GM19467 (cell line): ENCODE measurements around the gene PROSER2.
"Not testable (repeated sequence)": the region's sequence is repeated elsewhere in the genome, so short reads cannot be mapped to it uniquely, and the experiment has no call there.

ENCODE experiments used
- ATAC-seq: cut with Tn5 transposase; IDR thresholded peaks from one replicate; pipeline ENCODE4 v1.9.1; 2021; ENCODE audit warnings: mild to moderate bottlenecking, moderate library complexity; ENCODE audit not compliant: unreplicated experiment

Gene PROSER2

GRCh38 chr10:11882646-11883375 lies 59.7 kb downstream of the PROSER2 start:
- ATAC-seq, result no peak

DNA sequence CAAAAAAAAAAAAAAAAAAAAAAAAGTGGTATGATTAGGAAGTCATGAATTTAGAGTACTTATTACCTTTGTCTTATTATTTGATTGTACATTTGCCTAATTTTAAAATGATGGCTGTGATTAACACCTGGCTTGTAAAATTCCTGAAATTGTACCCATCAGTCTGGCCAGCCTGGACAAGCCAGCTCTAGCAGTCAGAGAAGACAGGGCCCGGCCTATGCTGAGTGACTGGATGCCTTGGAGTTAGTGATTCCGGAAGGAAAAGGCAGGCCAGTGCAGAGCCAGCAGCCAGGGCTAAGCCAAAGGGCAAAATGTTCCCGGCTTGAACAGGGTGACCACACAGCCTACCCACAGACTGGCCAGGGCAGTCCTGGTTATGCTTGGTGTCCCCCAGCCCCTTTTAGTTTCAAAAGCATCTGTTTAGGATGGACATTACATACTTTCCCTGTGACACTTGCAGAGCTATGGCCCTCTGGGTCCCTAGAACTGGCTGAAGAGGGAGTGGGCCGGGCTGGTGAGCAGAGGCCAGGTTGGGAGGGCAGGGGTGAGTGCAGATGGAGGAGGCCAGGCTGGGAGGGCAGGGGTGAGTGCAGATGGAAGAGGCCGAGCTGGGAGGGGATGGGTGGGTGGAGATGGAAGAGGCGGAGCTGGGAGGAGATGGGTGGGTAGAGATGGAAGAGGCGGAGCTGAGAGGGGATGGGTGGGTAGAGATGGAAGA lies 61.7 kb downstream of the PROSER2 start:
- ATAC-seq, result no peak

- ATAC-seq, result no peak
Observed at GRCh38 chr10:11885437-11886137, 62.4 kb downstream of the PROSER2 start.

DNA sequence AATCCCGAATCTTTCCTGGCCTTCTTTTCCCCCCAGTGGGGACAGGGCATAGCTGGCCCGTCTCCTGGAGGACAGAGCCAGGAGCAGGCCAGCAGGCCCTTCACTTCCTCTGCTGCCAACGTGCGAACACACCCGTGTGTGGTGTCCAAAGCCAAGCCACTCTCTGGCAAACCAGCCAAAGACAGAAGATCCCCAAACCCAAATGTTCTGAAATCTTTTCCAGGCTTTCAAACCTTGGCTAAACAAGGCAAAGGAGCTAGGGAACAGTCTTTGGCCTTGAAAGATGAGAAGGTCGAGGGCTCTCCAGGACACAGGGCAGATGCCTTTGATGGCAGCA lies 63.0 kb downstream of the PROSER2 start:
- ATAC-seq, result no peak

DNA sequence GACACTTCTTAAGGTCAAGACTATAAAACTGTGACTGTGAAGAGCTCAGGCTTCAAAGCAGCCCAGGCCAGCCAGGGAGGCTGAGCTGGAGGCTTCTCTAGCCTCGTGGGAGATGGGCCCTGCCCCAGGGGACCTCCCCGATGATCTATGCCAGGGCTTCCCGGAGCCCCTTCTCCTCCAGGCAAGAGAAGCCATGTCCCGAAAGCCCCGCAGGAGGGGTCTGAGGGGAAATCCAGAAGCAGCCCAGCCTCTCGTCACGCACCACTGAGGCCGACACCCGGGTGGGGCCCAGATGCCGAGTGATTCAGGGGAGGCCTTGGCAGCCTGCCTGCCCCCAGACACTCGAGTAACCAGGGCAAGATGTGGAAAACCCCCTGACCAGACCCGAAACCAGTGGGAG lies 63.7 kb downstream of the PROSER2 start:
- ATAC-seq, result no peak

GRCh38 chr10:11887381-11888227 lies 64.4 kb downstream of the PROSER2 start:
- no peak for ATAC-seq

GRCh38 chr10:11889263-11889662 lies 66.1 kb downstream of the PROSER2 start:
- ATAC-seq, result not testable (repeated sequence)

DNA sequence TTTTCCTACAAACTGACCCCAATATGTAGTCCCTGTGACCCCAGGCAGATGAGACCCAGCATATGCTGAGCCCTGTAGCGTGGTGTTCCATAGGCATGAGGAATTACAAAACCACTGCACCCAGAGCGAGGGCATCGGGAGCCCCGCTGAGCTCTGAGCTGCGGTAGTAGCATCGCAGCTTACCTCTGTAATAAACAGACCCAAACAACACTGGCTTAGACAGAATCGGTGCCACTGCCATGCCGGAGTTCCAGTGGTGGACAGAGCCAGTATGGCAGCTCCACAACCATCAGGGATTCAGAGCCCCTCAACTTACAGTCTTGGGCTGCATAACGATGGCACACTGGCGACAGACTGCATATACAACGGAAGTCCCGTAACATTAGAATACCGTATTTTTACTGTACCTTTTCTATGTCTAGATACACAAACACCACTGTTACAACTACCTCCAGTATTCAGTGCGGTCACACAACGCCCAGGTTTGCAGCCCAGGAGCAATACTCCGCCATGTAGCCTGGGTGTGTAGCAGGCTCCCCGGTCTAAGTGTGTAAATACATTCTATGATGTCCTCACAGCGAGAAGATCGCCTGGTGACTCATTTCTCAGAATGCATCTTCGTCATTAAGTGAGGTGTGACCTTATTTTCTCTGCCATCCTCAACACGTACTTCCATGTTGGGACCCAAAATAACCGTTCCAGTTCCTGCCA lies 68.8 kb downstream of the PROSER2 start:
- no peak for ATAC-seq

GRCh38 chr10:11893749-11894278 lies 70.7 kb downstream of the PROSER2 start:
- no peak for ATAC-seq

- no peak for ATAC-seq
Observed at GRCh38 chr10:11894381-11895107, 71.4 kb downstream of the PROSER2 start.

GRCh38 chr10:11895108-11895466 lies 71.9 kb downstream of the PROSER2 start:
- ATAC-seq, result no peak

DNA sequence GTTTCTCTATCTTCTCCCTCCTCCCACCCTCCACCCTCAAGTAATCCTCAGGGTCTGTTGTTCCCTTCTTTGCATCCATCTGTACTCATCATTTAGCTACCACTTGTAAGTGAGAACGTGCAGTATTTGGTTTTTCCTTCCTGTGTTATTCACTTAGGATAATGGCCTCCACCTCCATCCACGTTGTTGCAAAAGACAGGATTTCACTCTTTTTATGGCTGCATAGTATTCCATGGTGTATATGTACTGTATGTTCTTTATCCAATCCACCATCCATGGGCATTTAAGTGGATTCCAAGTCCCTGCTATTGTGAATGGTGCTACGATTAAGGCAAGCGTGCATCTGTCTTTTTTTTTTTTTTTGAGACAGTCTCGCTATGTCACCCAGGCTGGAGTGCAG lies 72.4 kb downstream of the PROSER2 start:
- no peak for ATAC-seq

GRCh38 chr10:11896549-11897200 lies 73.5 kb downstream of the PROSER2 start:
- ATAC-seq, result no peak

- no peak for ATAC-seq
Observed at GRCh38 chr10:11898033-11898371, 74.8 kb downstream of the PROSER2 start.

- no peak for ATAC-seq
Observed at GRCh38 chr10:11898372-11899066, 75.4 kb downstream of the PROSER2 start.

DNA sequence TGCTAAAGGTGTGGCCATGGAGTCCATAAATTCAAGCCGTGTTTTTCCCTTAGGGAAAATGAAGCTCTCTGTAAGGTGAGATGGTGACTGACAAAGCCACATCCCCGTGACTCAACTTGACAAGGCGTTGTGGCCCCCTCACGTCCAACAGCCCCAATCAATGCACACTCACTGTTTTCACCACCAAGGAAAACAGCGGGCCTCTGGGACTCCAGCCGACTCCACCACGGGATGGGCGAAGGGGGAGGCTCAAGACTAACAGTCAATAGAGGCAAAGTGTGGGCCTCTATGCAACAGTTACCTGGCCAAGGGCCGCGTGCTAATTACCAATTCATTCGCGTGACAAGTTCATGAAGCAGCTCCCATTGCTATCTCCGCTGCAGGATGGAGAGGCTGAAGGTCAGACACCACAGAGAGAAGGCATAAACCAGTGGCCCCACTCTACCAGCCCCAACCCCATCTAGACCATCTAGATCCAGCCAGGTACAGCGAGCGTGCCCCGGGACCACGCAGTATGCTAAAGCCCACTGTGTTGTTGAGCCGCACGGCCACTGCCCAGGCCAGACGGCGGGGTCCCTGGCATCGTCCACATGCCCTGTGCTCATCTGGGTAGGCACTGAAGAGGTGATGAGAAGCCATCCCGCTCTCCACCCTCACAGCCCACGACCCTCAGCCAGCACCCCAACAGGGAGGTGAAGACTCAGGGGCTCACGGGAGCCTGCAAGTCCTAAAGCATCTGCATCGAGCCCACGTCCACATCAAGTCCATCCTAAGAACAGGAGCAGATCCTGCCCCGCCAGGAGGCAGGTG lies 76.1 kb downstream of the PROSER2 start:
- ATAC-seq, result no peak

GRCh38 chr10:11901036-11901301 lies 77.8 kb downstream of the PROSER2 start:
- no peak for ATAC-seq

DNA sequence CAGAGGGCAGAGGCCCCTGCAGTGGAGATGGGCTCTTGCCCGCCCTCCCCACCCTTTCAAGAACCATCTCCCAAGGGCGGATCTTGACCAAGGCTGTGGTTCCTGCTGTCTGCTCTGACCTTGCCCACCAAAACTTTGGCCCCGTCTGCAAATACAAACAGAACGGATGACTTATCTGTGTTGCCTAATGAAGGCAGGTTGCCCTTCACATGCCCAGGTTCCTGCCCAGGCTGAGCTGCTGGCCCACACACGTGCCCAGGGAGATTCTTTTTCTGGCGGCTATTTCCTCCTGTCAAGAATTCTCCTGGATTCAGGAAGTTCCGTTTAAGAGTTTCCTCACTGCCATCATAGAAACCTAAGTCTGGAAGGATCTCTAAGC lies 78.3 kb downstream of the PROSER2 start:
- ATAC-seq, result no peak
